GM23338 (cell line): ENCODE measurements around the gene DAO. TPM values are rescaled to one million over a fixed set of nuclear protein-coding genes. Genes with fewer than 3 reads are reported as not detected.

Source experiments
- ATAC-seq: fragments of 200-7000 bp; cut with Tn5 transposase; 3 replicates; pipeline ENCODE4 v1.9.1; 2020
- DNase-seq: peaks from one replicate; pipeline ENCODE4 v3.0.0-alpha.2; 2015; ENCODE audit warnings: low spot score
- H2AFZ ChIP-seq: fragments of 200-600 bp; sonication (generic); 2 replicates; pipeline ENCODE4 v1.8.0; 2016; ENCODE audit warnings: antibody characterized with exemption, mild to moderate bottlenecking, moderate library complexity
- H3F3A ChIP-seq: fragments of 200-600 bp; sonication (generic); replicated peaks from 2 replicates; pipeline ENCODE4 v1.8.0; 2017; ENCODE audit warnings: antibody characterized with exemption, mixed run types, low read depth
- H3K27ac ChIP-seq: fragments of 200-600 bp; sonication (generic); 2 replicates; pipeline ENCODE4 v1.6.1; 2016; ENCODE audit warnings: low read depth
- H3K27me3 ChIP-seq: fragments of 200-600 bp; sonication (generic); 2 replicates; pipeline ENCODE4 v1.8.0; 2016; ENCODE audit warnings: mild to moderate bottlenecking, mixed run types, moderate library complexity; ENCODE audit not compliant: insufficient read depth
- H3K36me3 ChIP-seq: fragments of 200-600 bp; sonication (generic); 2 replicates; pipeline ENCODE4 v1.8.0; 2016; ENCODE audit warnings: mild to moderate bottlenecking; ENCODE audit not compliant: insufficient read depth
- H3K4me1 ChIP-seq: fragments of 200-600 bp; sonication (generic); 2 replicates; pipeline ENCODE4 v1.8.0; 2016; ENCODE audit warnings: mild to moderate bottlenecking, moderate library complexity; ENCODE audit not compliant: insufficient read depth
- H3K4me2 ChIP-seq: fragments of 200-600 bp; sonication (generic); 2 replicates; pipeline ENCODE4 v1.7.1; 2017; ENCODE audit warnings: mixed run types
- H3K4me3 ChIP-seq: fragments of 200-600 bp; sonication (generic); 2 replicates; pipeline ENCODE4 v1.6.1; 2016; ENCODE audit warnings: mixed run types
- H3K79me2 ChIP-seq: fragments of 200-600 bp; sonication (generic); replicated peaks from 2 replicates; pipeline ENCODE4 v1.8.0; 2017; ENCODE audit warnings: mild to moderate bottlenecking; ENCODE audit not compliant: insufficient read depth
- H3K9me2 ChIP-seq: fragments of 200-600 bp; sonication (generic); 2 replicates; pipeline ENCODE4 v1.8.0; 2017; ENCODE audit not compliant: insufficient read depth
- H4K20me1 ChIP-seq: fragments of 200-600 bp; sonication (generic); replicated peaks from 2 replicates; pipeline ENCODE4 v1.8.0; 2017; ENCODE audit warnings: mild to moderate bottlenecking; ENCODE audit not compliant: insufficient read depth
- H3K27ac Mint-ChIP-seq: 2 replicates; pipeline ENCODE4 v1.8.0; 2020; ENCODE audit warnings: inconsistent platforms, mild to moderate bottlenecking, moderate library complexity, mixed read lengths
- H3K27me3 Mint-ChIP-seq: 3 replicates; pipeline ENCODE4 v1.8.0; 2022; ENCODE audit warnings: low read depth, mild to moderate bottlenecking, moderate library complexity, mixed read lengths, inconsistent platforms; ENCODE audit not compliant: insufficient read depth, poor library complexity
- H3K36me3 Mint-ChIP-seq: 3 replicates; pipeline ENCODE4 v1.8.0; 2021; ENCODE audit warnings: low read depth, mild to moderate bottlenecking, inconsistent platforms, moderate library complexity, mixed read lengths
- H3K4me1 Mint-ChIP-seq: 3 replicates; pipeline ENCODE4 v1.8.0; 2020; ENCODE audit warnings: mild to moderate bottlenecking, inconsistent platforms, mixed read lengths
- H3K4me3 Mint-ChIP-seq: 3 replicates; pipeline ENCODE4 v1.8.0; 2021; ENCODE audit warnings: moderate library complexity, mild to moderate bottlenecking, inconsistent platforms, mixed read lengths
- H3K9me3 Mint-ChIP-seq: 3 replicates; pipeline ENCODE4 v1.8.0; 2020; ENCODE audit warnings: moderate library complexity, mild to moderate bottlenecking, inconsistent platforms, mixed read lengths
- CREB1 ChIP-seq: fragments of 250-450 bp; sonication (Bioruptor Pico); IDR thresholded peaks from 2 replicates; pipeline ENCODE4 v1.5.0; 2020; ENCODE audit warnings: low read depth, mild to moderate bottlenecking, moderate library complexity
- ETS1 ChIP-seq: IDR thresholded peaks from 2 replicates; pipeline ENCODE4 v1.6.1; 2016; ENCODE audit warnings: antibody characterized with exemption
- EZH2 ChIP-seq: fragments of 200-600 bp; sonication (generic); IDR thresholded peaks from one replicate; pipeline ENCODE4 v1.8.0; 2017; ENCODE audit warnings: antibody characterized with exemption, mild to moderate bottlenecking, low read depth; ENCODE audit not compliant: unreplicated experiment
- EZH2phosphoT487 ChIP-seq: fragments of 200-600 bp; sonication (generic); IDR thresholded peaks from one replicate; pipeline ENCODE4 v1.8.1; 2018; ENCODE audit warnings: antibody characterized with exemption; ENCODE audit not compliant: unreplicated experiment
- NANOG ChIP-seq: IDR thresholded peaks from 2 replicates; pipeline ENCODE4 v1.6.1; 2016; ENCODE audit warnings: antibody characterized with exemption, borderline replicate concordance
- POLR2AphosphoS5 ChIP-seq: IDR thresholded peaks from 2 replicates; pipeline ENCODE4 v1.6.1; 2016; ENCODE audit warnings: antibody characterized with exemption, low read depth
- REST ChIP-seq: IDR thresholded peaks from one replicate; pipeline ENCODE4 v1.6.1; 2018; ENCODE audit warnings: antibody characterized with exemption; ENCODE audit not compliant: unreplicated experiment
- ZNF114 ChIP-seq: fragments of 250-450 bp; sonication (Bioruptor Pico); IDR thresholded peaks from 2 replicates; pipeline ENCODE4 v1.5.0; 2020; ENCODE audit warnings: mild to moderate bottlenecking, moderate library complexity
- ZNF331 ChIP-seq: fragments of 250-450 bp; sonication (Bioruptor Pico); IDR thresholded peaks from 2 replicates; pipeline ENCODE4 v1.5.0; 2020; ENCODE audit warnings: low read depth, mild to moderate bottlenecking, moderate library complexity
- ZNF462 ChIP-seq: fragments of 250-450 bp; sonication (Bioruptor Pico); IDR thresholded peaks from 2 replicates; pipeline ENCODE4 v1.5.0; 2020; ENCODE audit warnings: mild to moderate bottlenecking, moderate library complexity
- polyA plus RNA-seq: library from polyadenylated mRNA; unstranded; fragments of >200 nt; fragmentation: Nextera tagmentation; extraction: Ambion mirVana; gene quantifications from 2 replicates; pipeline ENCODE4 v1.2.1, GENCODE V29; 2016
- total RNA-seq: library from RNA; depleted of rRNA; stranded (reverse); fragments of >200 nt; shearing (Covaris generic); gene quantifications from 2 replicates; pipeline ENCODE4 v1.2.3, GENCODE V29; 2014

The DAO gene
- total and polyA plus RNA-seq, 2 experiments from 2014 or later = not detected

GRCh38 chr12:108916336-108916735 lies 36.4 kb downstream of the DAO start:
- Mint-ChIP-seq H3K4me3 (no peak overlapping the region), H3K27ac (no peak overlapping the region), H3K4me1 (0 out of 3 replicates have a peak, but pooled peaks cover 2% of the 10 kb centered on the region), H3K36me3 (no peaks in the 10 kb centered on the region), H3K9me3 (no peaks in the 10 kb centered on the region; the same call in 2 of the 3 replicates), H3K27me3 (peaks cover 8% of the 10 kb centered on the region)
- ATAC-seq = no peak
- no peaks in the 10 kb centered on the region for H3K4me1 ChIP-seq
- no peak overlapping the region for H3K4me2 ChIP-seq
- H3K9me2 ChIP-seq = no peaks in the 10 kb centered on the region
- no peaks in the 10 kb centered on the region for H3F3A ChIP-seq
- no peaks in the 10 kb centered on the region for H3K36me3 ChIP-seq
- H3K4me3 ChIP-seq = no peak overlapping the region
- peak overlapping the region; percentile 56; the same call in 1 of the 2 replicates for H2AFZ ChIP-seq
- no peaks in the 10 kb centered on the region for H3K27me3 ChIP-seq
- DNase-seq = no peak
- H3K79me2 ChIP-seq = no peaks in the 10 kb centered on the region
- H4K20me1 ChIP-seq = no peaks in the 10 kb centered on the region
- no peak for TF ChIP-seq ZNF114 (CRISPR knock-in tag)
- TF ChIP-seq REST = no peak
- H3K27ac ChIP-seq = no peak overlapping the region

GRCh38 chr12:108918206-108918605 lies 38.3 kb downstream of the DAO start:
- no peaks in the 10 kb centered on the region for H3K36me3 ChIP-seq
- H4K20me1 ChIP-seq = no peaks in the 10 kb centered on the region
- H2AFZ ChIP-seq = no peak overlapping the region
- Mint-ChIP-seq H3K27me3 (peaks cover 5% of the 10 kb centered on the region), H3K4me1 (0 out of 3 replicates have a peak, but pooled peaks cover 2% of the 10 kb centered on the region), H3K9me3 (no peaks in the 10 kb centered on the region; the same call in 2 of the 3 replicates), H3K36me3 (no peaks in the 10 kb centered on the region), H3K4me3 (no peak overlapping the region), H3K27ac (no peak overlapping the region)
- DNase-seq (no peak), ATAC-seq (no peak)
- H3K27ac ChIP-seq = no peak overlapping the region
- no peaks in the 10 kb centered on the region for H3K9me2 ChIP-seq
- no peak overlapping the region for H3K4me3 ChIP-seq
- H3K79me2 ChIP-seq = no peaks in the 10 kb centered on the region
- no peak overlapping the region for H3K4me2 ChIP-seq
- H3F3A ChIP-seq = no peaks in the 10 kb centered on the region
- H3K27me3 ChIP-seq = no peaks in the 10 kb centered on the region
- no peaks in the 10 kb centered on the region for H3K4me1 ChIP-seq
- TF ChIP-seq NANOG (no peak), EZH2 (no peak), EZH2phosphoT487 (no peak), CREB1 (CRISPR knock-in tag) (no peak), ETS1 (no peak), ZNF331 (no peak), ZNF462 (CRISPR knock-in tag) (no peak), POLR2AphosphoS5 (no peak)
